Body of pancreas (tissue), 4 donors: Measurements from ENCODE around the gene GPR4.

Source experiments
- CTCF ChIP-seq, 7 experiments: fragments of 450-650 bp in 4 of 7; fragments of 200-600 bp in 3 of 7; sonication (generic) in 3 of 7; IDR thresholded peaks; one replicate each; pipeline ENCODE4 v1.5.1; 2016 to 2019; ENCODE audit warnings: antibody characterized with exemption in 7 of 7
- POLR2A ChIP-seq, 3 donors: fragments of 450-650 bp; IDR thresholded peaks; one replicate each; pipeline ENCODE4 v1.6.1; 2016; ENCODE audit warnings: antibody characterized with exemption in 3 of 3, mild to moderate bottlenecking in 2 of 3

- TF ChIP-seq CTCF (IDR thresholded peaks at IDR 0.05) (no peak), POLR2A (IDR thresholded peaks at IDR 0.05) (no peak)
These were observed 6.2 kb downstream of the GPR4 start for GRCh38 chr19:45595814-45596213.
